ENCODE data around the gene MIGA2.

GRCh38 chr9:129101279-129101678 lies 64.9 kb downstream of the MIGA2 start:
- TF ChIP-seq CTCF (IDR thresholded peaks at IDR 0.05): no peak
- no peak for TF ChIP-seq POLR2A (IDR thresholded peaks at IDR 0.05)
- TF ChIP-seq POLR2AphosphoS5 (IDR thresholded peaks at IDR 0.05): no peak
- no peak for TF ChIP-seq EP300 (IDR thresholded peaks at IDR 0.05; ENCODE audit: low read depth)

All from transverse colon (tissue), 4 donors.